ENCODE measurements around the gene SLC39A11. TPM values are rescaled to one million over a fixed set of nuclear protein-coding genes. Genes with fewer than 3 reads are reported as not detected.

The SLC39A11 gene
- total RNA-seq, 1 experiment from 2014 or later: 15.8 TPM

DNA sequence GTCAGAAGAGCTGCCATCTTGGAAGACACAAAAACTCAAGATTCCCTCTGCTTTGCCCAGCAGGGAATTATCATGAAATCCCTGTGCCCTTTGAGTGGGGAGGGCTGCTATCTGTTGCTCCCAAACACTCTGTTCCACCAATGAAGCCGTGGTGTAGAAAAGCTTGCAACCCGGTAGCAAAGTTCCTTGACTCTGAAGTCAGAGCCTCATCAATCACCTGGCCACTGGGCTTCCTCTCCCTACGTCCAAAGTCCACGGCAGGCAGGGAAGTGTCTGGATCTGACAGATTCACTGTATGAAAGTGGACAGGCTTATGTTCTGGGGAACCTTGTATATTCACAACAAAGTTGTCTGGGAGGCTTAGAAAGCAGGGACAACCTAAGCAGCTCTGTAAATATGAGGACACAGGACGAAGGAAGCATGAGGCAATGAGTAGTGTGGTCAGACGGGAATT lies 343.3 kb downstream of the SLC39A11 start:
- Mint-ChIP-seq H3K27me3 (ENCODE audit: insufficient read depth, unreplicated experiment) (no peaks in the 10 kb centered on the region), H3K27ac (ENCODE audit: low read depth, unreplicated experiment) (no peak overlapping the region), H3K4me3 (ENCODE audit: unreplicated experiment) (no peak overlapping the region), H3K9me3 (ENCODE audit: unreplicated experiment) (no peaks in the 10 kb centered on the region), H3K36me3 (ENCODE audit: insufficient read depth, unreplicated experiment) (no peaks in the 10 kb centered on the region), H3K4me1 (ENCODE audit: insufficient read depth, unreplicated experiment) (no peaks in the 10 kb centered on the region)
- BruUV-seq (replicated peaks): no TSS peak
- ChIA-PET POLR2A (no interaction called here), CTCF (interaction anchor here (1.2 kb wide), 1 partner anchor 24 kb away, joined by 5 read pairs; no protein-coding TSS in a partner anchor)
- TF ChIP-seq, protein P1, sequence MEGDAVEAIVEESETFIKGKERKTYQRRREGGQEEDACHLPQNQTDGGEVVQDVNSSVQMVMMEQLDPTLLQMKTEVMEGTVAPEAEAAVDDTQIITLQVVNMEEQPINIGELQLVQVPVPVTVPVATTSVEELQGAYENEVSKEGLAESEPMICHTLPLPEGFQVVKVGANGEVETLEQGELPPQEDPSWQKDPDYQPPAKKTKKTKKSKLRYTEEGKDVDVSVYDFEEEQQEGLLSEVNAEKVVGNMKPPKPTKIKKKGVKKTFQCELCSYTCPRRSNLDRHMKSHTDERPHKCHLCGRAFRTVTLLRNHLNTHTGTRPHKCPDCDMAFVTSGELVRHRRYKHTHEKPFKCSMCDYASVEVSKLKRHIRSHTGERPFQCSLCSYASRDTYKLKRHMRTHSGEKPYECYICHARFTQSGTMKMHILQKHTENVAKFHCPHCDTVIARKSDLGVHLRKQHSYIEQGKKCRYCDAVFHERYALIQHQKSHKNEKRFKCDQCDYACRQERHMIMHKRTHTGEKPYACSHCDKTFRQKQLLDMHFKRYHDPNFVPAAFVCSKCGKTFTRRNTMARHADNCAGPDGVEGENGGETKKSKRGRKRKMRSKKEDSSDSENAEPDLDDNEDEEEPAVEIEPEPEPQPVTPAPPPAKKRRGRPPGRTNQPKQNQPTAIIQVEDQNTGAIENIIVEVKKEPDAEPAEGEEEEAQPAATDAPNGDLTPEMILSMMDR (IDR thresholded peaks at IDR 0.05; ENCODE audit: unreplicated experiment): no peak
- DNase-seq (ENCODE audit: unreplicated experiment): no peak
- intact Hi-C loops (cut with micrococcal nuclease): no loop called here

GRCh38 chr17:72747501-72747900 lies 345.0 kb downstream of the SLC39A11 start:
- Mint-ChIP-seq H3K9me3 (ENCODE audit: unreplicated experiment) (no peaks in the 10 kb centered on the region), H3K4me3 (ENCODE audit: unreplicated experiment) (no peak overlapping the region), H3K27me3 (ENCODE audit: insufficient read depth, unreplicated experiment) (no peaks in the 10 kb centered on the region), H3K4me1 (ENCODE audit: insufficient read depth, unreplicated experiment) (no peaks in the 10 kb centered on the region), H3K27ac (ENCODE audit: low read depth, unreplicated experiment) (no peak overlapping the region), H3K36me3 (ENCODE audit: insufficient read depth, unreplicated experiment) (no peaks in the 10 kb centered on the region)
- TF ChIP-seq, protein P1 (IDR thresholded peaks at IDR 0.05; ENCODE audit: unreplicated experiment): no peak
- intact Hi-C loops (cut with micrococcal nuclease): no loop called here
- ChIA-PET CTCF (interaction anchor here (0.6 to 1.5 kb wide), 2 partner anchors 22 to 187 kb away, joined by 3 to 6 read pairs; no protein-coding TSS in a partner anchor), POLR2A (no interaction called here)
- BruUV-seq (replicated peaks): no TSS peak
- no peak for DNase-seq (ENCODE audit: unreplicated experiment)

- no TSS peak for BruUV-seq (replicated peaks)
- no peaks in the 10 kb centered on the region for H3K36me3 Mint-ChIP-seq (ENCODE audit: insufficient read depth, unreplicated experiment)
- DNase-seq (ENCODE audit: unreplicated experiment): no peak
Observed at GRCh38 chr17:72745241-72745640, 347.2 kb downstream of the SLC39A11 start.

GRCh38 chr17:72743037-72743467 lies 349.4 kb downstream of the SLC39A11 start:
- H3K4me1 Mint-ChIP-seq (ENCODE audit: insufficient read depth, unreplicated experiment): no peaks in the 10 kb centered on the region
- BruUV-seq (replicated peaks): no TSS peak
- no peak for DNase-seq (ENCODE audit: unreplicated experiment)
- POLR2A ChIA-PET: no interaction called here
- TF ChIP-seq, protein P1 (IDR thresholded peaks at IDR 0.05; ENCODE audit: unreplicated experiment): no peak
- intact Hi-C loops (cut with micrococcal nuclease): no loop called here
- H3K27me3 Mint-ChIP-seq (ENCODE audit: insufficient read depth, unreplicated experiment): no peaks in the 10 kb centered on the region
- H3K9me3 Mint-ChIP-seq (ENCODE audit: unreplicated experiment): no peaks in the 10 kb centered on the region
- CTCF ChIA-PET: interaction anchor here (1.0 to 1.7 kb wide), 2 partner anchors 15 to 446 kb away, joined by 5 to 11 read pairs; no protein-coding TSS in a partner anchor
- no peak overlapping the region for H3K27ac Mint-ChIP-seq (ENCODE audit: low read depth, unreplicated experiment)
- H3K36me3 Mint-ChIP-seq (ENCODE audit: insufficient read depth, unreplicated experiment): no peaks in the 10 kb centered on the region
- no peak overlapping the region for H3K4me3 Mint-ChIP-seq (ENCODE audit: unreplicated experiment)

More at GRCh38 chr17:72745241-72745640, 347.2 kb downstream of the SLC39A11 start:
- CTCF ChIA-PET: interaction anchor here (0.5 to 1.1 kb wide), 5 partner anchors 20 to 510 kb away, joined by 3 to 5 read pairs (median 3); no protein-coding TSS in a partner anchor
- Mint-ChIP-seq H3K4me3 (ENCODE audit: unreplicated experiment) (no peak overlapping the region), H3K9me3 (ENCODE audit: unreplicated experiment) (no peaks in the 10 kb centered on the region), H3K27me3 (ENCODE audit: insufficient read depth, unreplicated experiment) (no peaks in the 10 kb centered on the region), H3K27ac (ENCODE audit: low read depth, unreplicated experiment) (no peak overlapping the region), H3K4me1 (ENCODE audit: insufficient read depth, unreplicated experiment) (no peaks in the 10 kb centered on the region)
- TF ChIP-seq, protein P1 (IDR thresholded peaks at IDR 0.05; ENCODE audit: unreplicated experiment): no peak
- intact Hi-C loops (cut with micrococcal nuclease): no loop called here
- POLR2A ChIA-PET: interaction anchor here (0.8 kb wide), 1 partner anchor 441 kb away, joined by 3 read pairs; no protein-coding TSS in a partner anchor
